HAP-1 (cell line): ENCODE measurements around the gene NCK2.
A peak's percentile ranks its signal among the peaks of the same experiment; 100 is the strongest.
"Not testable (repeated sequence)": the region's sequence is repeated elsewhere in the genome, so short reads cannot be mapped to it uniquely, and the experiment has no call there.

ENCODE experiments used
- DNase-seq, 2 experiments: peaks; one replicate each; pipeline ENCODE4 v3.0.0-alpha.2; 2016 to 2020; ENCODE audit warnings: low spot score in 2 of 2
- H3K27me3 ChIP-seq: fragments of 250-450 bp; sonication (Bioruptor Pico); 2 replicates; pipeline ENCODE4 v1.5.1; 2020; ENCODE audit warnings: low read depth, mild to moderate bottlenecking, moderate library complexity
- H3K36me3 ChIP-seq: fragments of 250-450 bp; sonication (Bioruptor Pico); replicated peaks from 2 replicates; pipeline ENCODE4 v1.5.1; 2020; ENCODE audit warnings: mild to moderate bottlenecking
- H3K4me1 ChIP-seq: fragments of 250-450 bp; sonication (Bioruptor Pico); 2 replicates; pipeline ENCODE4 v1.5.1; 2020; ENCODE audit warnings: mild to moderate bottlenecking
- H3K4me3 ChIP-seq: fragments of 250-450 bp; sonication (Bioruptor Pico); 2 replicates; pipeline ENCODE4 v1.5.1; 2020; ENCODE audit warnings: mild to moderate bottlenecking, moderate library complexity
- H3K9me3 ChIP-seq: fragments of 250-450 bp; sonication (Bioruptor Pico); 2 replicates; pipeline ENCODE4 v1.5.1; 2020; ENCODE audit warnings: mild to moderate bottlenecking, moderate library complexity
- in situ Hi-C: fragments of 300-500 bp; cut with MboI; formaldehyde crosslinking; loops from 3 replicates; pipeline ENCODE4 v1.14.3; 2020; ENCODE audit warnings: low sequenced_read_pairs, inconsistent platforms, mixed read lengths

Gene NCK2

GRCh38 chr2:105886687-105887086, 142.0 kb downstream of the NCK2 start:
- Histone ChIP-seq H3K4me3 (no peak overlapping the region), H3K27me3 (no peaks in the 10 kb centered on the region), H3K9me3 (no peaks in the 10 kb centered on the region), H3K4me1 (peaks cover 5% of the 10 kb centered on the region), H3K36me3 (no peaks in the 10 kb centered on the region)
- no peak for DNase-seq
- in situ Hi-C loops, result no loop called here

- Histone ChIP-seq H3K36me3 (no peaks in the 10 kb centered on the region), H3K9me3 (no peaks in the 10 kb centered on the region), H3K27me3 (no peaks in the 10 kb centered on the region), H3K4me3 (no peak overlapping the region), H3K4me1 (no peaks in the 10 kb centered on the region; the same call in 1 of the 2 replicates)
- no peak for DNase-seq
- in situ Hi-C loops, result no loop called here
These were observed 142.5 kb downstream of the NCK2 start for GRCh38 chr2:105887256-105887655.

DNA sequence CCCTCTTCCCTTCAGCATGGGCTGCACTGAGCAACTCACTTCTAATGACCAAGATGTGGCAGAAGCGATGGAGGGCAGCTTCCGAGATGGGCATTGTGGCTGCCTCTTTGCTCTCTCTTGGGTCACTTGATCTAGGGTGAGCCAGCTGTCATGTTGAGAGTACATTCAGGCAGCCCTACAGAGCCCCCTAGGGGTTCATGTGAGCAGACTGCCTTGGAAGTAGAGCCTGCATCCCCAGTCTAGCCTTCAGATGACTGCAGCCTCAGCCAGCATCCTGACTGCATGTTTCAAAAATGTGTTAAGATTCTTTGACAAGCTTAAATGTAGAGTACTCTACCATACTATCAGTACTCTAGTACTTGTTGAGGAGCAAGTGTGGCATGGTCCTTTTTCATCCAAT, 143.9 kb downstream of the NCK2 start:
- in situ Hi-C loops, result no loop called here
- H3K4me1 ChIP-seq, result no peaks in the 10 kb centered on the region

GRCh38 chr2:105889046-105889445, 144.3 kb downstream of the NCK2 start:
- Histone ChIP-seq H3K4me1 (no peaks in the 10 kb centered on the region), H3K36me3 (no peaks in the 10 kb centered on the region; the same call in 1 of the 2 replicates), H3K4me3 (no peak overlapping the region), H3K27me3 (no peaks in the 10 kb centered on the region), H3K9me3 (no peaks in the 10 kb centered on the region)
- in situ Hi-C loops, result no loop called here
- no peak for DNase-seq

More for the DNA sequence above, 143.9 kb downstream of the NCK2 start:
- Histone ChIP-seq H3K9me3 (no peaks in the 10 kb centered on the region), H3K36me3 (no peaks in the 10 kb centered on the region; the same call in 1 of the 2 replicates), H3K27me3 (no peaks in the 10 kb centered on the region), H3K4me3 (no peak overlapping the region)
- peak in 1 of 2 experiments; percentile 22 for DNase-seq

- H3K4me3 ChIP-seq, result no peak overlapping the region
- H3K27me3 ChIP-seq, result no peaks in the 10 kb centered on the region
- in situ Hi-C loops, result no loop called here
- no peak for DNase-seq
- H3K4me1 ChIP-seq, result no peaks in the 10 kb centered on the region
- no peaks in the 10 kb centered on the region; the same call in 1 of the 2 replicates for H3K36me3 ChIP-seq
- H3K9me3 ChIP-seq, result no peaks in the 10 kb centered on the region
These were observed 145.4 kb downstream of the NCK2 start for GRCh38 chr2:105890111-105890510.

DNA sequence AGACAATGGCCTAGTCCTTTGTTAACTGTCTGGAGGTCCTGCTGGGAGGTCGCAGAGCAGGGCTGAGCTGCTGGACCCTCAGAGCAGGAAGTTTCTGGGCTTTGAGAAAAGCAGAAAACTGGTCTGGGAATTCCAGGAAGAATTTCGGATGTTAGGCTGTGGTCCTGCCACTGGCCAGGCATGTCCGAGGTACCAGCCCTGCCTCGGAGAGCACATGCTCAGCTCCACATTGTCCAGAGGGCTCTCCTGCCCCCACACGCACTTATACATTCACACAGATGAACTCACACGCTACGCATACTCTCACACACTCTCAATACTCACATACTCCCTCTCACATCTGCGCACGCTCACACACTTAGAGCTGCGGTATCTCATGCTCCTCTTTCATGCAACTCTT, 146.1 kb downstream of the NCK2 start:
- no peaks in the 10 kb centered on the region; the same call in 1 of the 2 replicates for H3K36me3 ChIP-seq
- no peak overlapping the region for H3K4me3 ChIP-seq
- no peaks in the 10 kb centered on the region for H3K4me1 ChIP-seq
- in situ Hi-C loops, result no loop called here
- no peaks in the 10 kb centered on the region for H3K9me3 ChIP-seq
- no peak for DNase-seq
- H3K27me3 ChIP-seq, result no peaks in the 10 kb centered on the region

DNA sequence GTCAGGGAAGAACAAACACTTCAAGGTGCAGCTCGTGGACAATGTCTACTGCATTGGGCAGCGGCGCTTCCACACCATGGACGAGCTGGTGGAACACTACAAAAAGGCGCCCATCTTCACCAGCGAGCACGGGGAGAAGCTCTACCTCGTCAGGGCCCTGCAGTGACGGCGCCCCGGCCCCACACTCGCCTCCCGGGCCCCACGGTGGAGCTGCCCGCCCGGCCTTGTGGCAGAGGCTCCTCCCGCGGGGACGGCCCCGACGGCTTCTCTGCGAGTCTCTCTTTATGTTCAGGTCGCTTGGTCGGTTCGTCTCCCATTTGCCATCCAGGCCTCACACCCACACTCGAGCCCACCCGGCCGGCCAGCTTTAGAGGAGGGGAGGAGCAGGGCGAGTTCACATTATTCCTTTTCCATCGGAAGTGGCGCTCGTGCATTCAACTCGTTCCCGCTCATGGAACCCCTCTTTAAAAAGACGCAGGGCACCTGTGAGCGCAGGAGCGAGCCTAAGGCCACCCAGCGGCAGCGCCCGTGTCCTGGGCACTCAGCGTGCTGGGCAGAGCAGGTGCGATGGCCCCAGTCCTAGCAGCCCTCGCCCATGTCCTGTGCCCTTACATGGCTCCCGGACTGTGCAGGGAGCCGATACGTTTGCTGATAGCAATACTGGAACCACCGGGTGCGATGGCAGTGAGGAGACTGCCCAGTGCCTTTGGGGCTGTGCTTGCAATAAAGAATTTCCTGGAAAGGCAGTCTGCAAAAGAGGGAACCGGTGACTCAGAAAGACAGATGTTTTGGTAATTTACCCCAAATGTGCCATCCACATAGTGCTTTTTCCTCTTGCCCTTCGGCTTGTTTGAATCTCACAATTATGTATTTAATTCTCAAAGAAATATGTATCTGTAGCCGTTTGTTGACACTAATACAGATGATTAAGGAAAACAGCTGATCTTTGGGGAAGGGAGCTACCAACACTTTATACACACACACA, 148.6 kb downstream of the NCK2 start:
- DNase-seq, result no peak
- H3K4me1 ChIP-seq, result no peaks in the 10 kb centered on the region
- H3K36me3 ChIP-seq, result no peaks in the 10 kb centered on the region; the same call in 1 of the 2 replicates
- H3K9me3 ChIP-seq, result peaks cover 2% of the 10 kb centered on the region; the same call in 1 of the 2 replicates
- in situ Hi-C loops, result no loop called here
- no peak overlapping the region for H3K4me3 ChIP-seq
- H3K27me3 ChIP-seq, result no peaks in the 10 kb centered on the region

- in situ Hi-C loops, result no loop called here
- Histone ChIP-seq H3K9me3 (peaks cover 2% of the 10 kb centered on the region; the same call in 1 of the 2 replicates), H3K27me3 (no peaks in the 10 kb centered on the region), H3K4me3 (no peak overlapping the region), H3K4me1 (no peaks in the 10 kb centered on the region), H3K36me3 (no peaks in the 10 kb centered on the region; the same call in 1 of the 2 replicates)
- no peak for DNase-seq
These were observed 149.7 kb downstream of the NCK2 start for GRCh38 chr2:105894327-105894944.

DNA sequence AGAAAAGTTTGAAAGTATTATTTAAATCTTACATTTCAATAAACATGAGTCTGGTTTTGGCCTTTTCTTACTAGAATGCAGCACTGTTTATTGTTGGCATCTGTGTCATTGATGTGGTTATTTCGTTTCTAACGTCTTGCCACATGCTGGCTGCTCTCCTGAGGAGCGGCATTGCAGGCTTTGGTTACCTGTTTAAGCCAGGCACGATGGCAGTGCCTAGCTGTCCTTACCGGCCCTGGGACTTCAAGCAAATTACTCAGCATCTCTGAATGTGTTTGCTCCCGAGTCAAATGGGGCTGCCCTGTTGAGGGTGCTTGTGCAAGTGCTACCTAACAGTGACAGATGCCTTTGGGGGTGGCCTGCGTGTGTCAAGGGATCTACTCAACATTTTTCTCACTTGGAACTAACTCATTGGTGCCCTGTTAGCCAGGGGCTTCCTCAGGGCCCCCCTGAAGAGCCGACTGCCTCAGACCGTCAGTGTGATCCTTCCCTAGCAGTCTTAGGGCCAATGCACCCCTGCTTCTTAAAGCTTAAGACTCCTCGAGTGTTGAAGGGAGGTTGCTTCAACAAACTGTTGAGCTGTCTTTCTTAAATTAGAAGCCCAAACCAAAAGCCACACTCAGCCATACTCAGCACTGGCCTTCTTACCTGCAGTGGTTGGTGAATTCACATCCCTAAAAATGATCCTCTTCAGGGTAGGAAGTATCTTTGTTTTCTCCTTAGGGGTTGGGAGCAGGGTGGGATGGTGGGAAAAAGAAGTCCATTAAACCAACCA, 151.5 kb downstream of the NCK2 start:
- H3K27me3 ChIP-seq, result no peaks in the 10 kb centered on the region
- in situ Hi-C loops, result no loop called here
- no peak for DNase-seq
- no peak overlapping the region for H3K4me3 ChIP-seq
- no peaks in the 10 kb centered on the region for H3K4me1 ChIP-seq
- H3K9me3 ChIP-seq, result peaks cover 2% of the 10 kb centered on the region; the same call in 1 of the 2 replicates
- H3K36me3 ChIP-seq, result no peaks in the 10 kb centered on the region; the same call in 1 of the 2 replicates

- DNase-seq, result no peak
- Histone ChIP-seq H3K36me3 (no peaks in the 10 kb centered on the region; the same call in 1 of the 2 replicates), H3K4me3 (no peak overlapping the region), H3K9me3 (peaks cover 2% of the 10 kb centered on the region; the same call in 1 of the 2 replicates), H3K27me3 (no peaks in the 10 kb centered on the region), H3K4me1 (no peaks in the 10 kb centered on the region)
- in situ Hi-C loops, result no loop called here
These were observed 152.1 kb downstream of the NCK2 start for GRCh38 chr2:105896765-105897163.

DNA sequence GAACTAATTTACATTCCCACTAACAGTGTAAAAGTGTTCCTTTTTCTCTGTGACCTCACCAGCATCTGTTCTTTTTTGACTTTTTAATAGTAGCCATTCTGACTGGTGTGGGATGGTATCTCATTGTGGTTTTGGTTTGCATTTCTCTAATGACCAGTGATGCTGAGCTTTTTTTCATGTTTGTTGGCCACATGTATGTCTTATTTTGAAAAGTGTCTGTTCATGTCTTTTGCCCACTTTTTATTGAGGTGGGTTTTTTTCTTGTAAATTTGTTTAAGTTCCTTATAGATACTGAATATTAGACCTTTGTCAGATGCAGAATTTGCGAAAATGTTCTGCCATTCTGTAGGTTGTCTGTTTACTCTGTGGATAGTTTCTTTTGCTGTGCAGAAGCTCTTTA, 153.0 kb downstream of the NCK2 start:
- H3K36me3 ChIP-seq, H3K4me1 ChIP-seq, in situ Hi-C loops, H3K9me3 ChIP-seq, DNase-seq, H3K4me3 ChIP-seq, H3K27me3 ChIP-seq: not testable (repeated sequence)

- H3K4me1 ChIP-seq, result no peaks in the 10 kb centered on the region
- H3K4me3 ChIP-seq, result no peak overlapping the region
- in situ Hi-C loops, result no loop called here
- no peaks in the 10 kb centered on the region for H3K36me3 ChIP-seq
- DNase-seq, result no peak
- H3K27me3 ChIP-seq, result no peaks in the 10 kb centered on the region
- H3K9me3 ChIP-seq, result no peaks in the 10 kb centered on the region
These were observed 158.5 kb downstream of the NCK2 start for GRCh38 chr2:105903051-105903674.

- Histone ChIP-seq H3K9me3 (no peaks in the 10 kb centered on the region), H3K27me3 (no peaks in the 10 kb centered on the region), H3K4me3 (no peak overlapping the region), H3K36me3 (no peaks in the 10 kb centered on the region), H3K4me1 (no peaks in the 10 kb centered on the region)
- DNase-seq, result no peak
- in situ Hi-C loops, result no loop called here
These were observed 160.2 kb downstream of the NCK2 start for GRCh38 chr2:105904938-105905337.
